ENCODE data around the gene CCSER1.

- TF ChIP-seq, protein P1, sequence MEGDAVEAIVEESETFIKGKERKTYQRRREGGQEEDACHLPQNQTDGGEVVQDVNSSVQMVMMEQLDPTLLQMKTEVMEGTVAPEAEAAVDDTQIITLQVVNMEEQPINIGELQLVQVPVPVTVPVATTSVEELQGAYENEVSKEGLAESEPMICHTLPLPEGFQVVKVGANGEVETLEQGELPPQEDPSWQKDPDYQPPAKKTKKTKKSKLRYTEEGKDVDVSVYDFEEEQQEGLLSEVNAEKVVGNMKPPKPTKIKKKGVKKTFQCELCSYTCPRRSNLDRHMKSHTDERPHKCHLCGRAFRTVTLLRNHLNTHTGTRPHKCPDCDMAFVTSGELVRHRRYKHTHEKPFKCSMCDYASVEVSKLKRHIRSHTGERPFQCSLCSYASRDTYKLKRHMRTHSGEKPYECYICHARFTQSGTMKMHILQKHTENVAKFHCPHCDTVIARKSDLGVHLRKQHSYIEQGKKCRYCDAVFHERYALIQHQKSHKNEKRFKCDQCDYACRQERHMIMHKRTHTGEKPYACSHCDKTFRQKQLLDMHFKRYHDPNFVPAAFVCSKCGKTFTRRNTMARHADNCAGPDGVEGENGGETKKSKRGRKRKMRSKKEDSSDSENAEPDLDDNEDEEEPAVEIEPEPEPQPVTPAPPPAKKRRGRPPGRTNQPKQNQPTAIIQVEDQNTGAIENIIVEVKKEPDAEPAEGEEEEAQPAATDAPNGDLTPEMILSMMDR (IDR thresholded peaks at IDR 0.05; ENCODE audit: borderline replicate concordance, extremely low read depth, low read length, poor library complexity, severe bottlenecking): no peak
- TF ChIP-seq EZH2 (IDR thresholded peaks at IDR 0.05; ENCODE audit: borderline replicate concordance, low read depth, low read length, severe bottlenecking): no peak
These were observed 991.4 kb downstream of the CCSER1 start for GRCh38 chr4:91118597-91118996.
